Measurements from ENCODE around the gene CDC42BPB.
A peak's percentile ranks its signal among the peaks of the same experiment; 100 is the strongest.

Gene CDC42BPB

DNA sequence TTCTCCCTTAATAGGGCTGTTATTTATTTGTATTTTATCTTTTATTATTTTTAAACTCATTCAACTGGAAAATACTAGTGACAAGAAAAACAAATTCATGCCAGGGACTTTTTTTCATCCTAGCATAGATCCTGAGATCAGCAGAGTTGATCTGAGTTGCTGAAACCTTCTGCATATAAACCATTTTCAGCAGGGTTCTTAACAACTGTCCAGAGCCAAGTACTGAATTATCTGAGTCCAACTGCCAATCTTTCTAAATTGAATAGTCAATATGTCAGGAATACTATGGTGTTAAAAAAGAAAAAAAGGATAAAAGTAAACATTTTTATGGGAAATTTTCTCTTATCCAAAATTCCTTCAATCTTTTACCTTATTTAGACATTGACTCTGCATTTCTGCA, 28.6 kb downstream of the CDC42BPB start:
- H3K4me2 ChIP-seq (ENCODE audit: insufficient read depth, low read length, poor library complexity, severe bottlenecking), result no peak overlapping the region
- H2BK15ac ChIP-seq (ENCODE audit: low read length), result no peak overlapping the region
- H3K9me3 ChIP-seq (replicated peaks in 1 of 2; ENCODE audit: control insufficient read depth in 2 of 2, insufficient read depth in 1 of 2, low read depth in 1 of 2, low read length in 2 of 2), result peaks cover 2 to 12% of the 10 kb centered on the region in 2 donors
- H4K8ac ChIP-seq (ENCODE audit: low read depth, low read length), result no peak overlapping the region
- H2AFZ ChIP-seq (ENCODE audit: low read length), result no peak overlapping the region
- H3K79me1 ChIP-seq (ENCODE audit: low read depth, low read length), result peaks cover 10% of the 10 kb centered on the region
- H3K23ac ChIP-seq (ENCODE audit: low read depth, low read length, poor library complexity), result no peak overlapping the region
- H3K4me3 ChIP-seq (ENCODE audit: low read length in 2 of 2), result no peak overlapping the region
- H2BK120ac ChIP-seq (ENCODE audit: low read depth, low read length), result no peak overlapping the region
- no peak overlapping the region for H3K4ac ChIP-seq (ENCODE audit: low read length)
- DNase-seq (ENCODE audit: low spot score), result no peak
- H2BK12ac ChIP-seq (ENCODE audit: low read length), result no peak overlapping the region
- no peak overlapping the region for H3K9ac ChIP-seq (ENCODE audit: low read depth, low read length, poor library complexity)
- no peak overlapping the region for H2AK5ac ChIP-seq (ENCODE audit: low read depth, low read length)
- H3K36me3 ChIP-seq (replicated peaks in 1 of 2; ENCODE audit: control insufficient read depth in 2 of 2, insufficient read depth in 2 of 2, low read length in 2 of 2), result no peaks in the 10 kb centered on the region
- no peak overlapping the region for H3K18ac ChIP-seq (ENCODE audit: low read length)
- no peaks in the 10 kb centered on the region for H3K27me3 ChIP-seq (ENCODE audit: control insufficient read depth in 3 of 3, insufficient read depth in 3 of 3, low read depth in 1 of 3, low read length in 3 of 3)
- H3K14ac ChIP-seq (ENCODE audit: low read length), result no peak overlapping the region
- no peak overlapping the region for H2BK5ac ChIP-seq (ENCODE audit: low read length)
- peaks cover 2 to 6% of the 10 kb centered on the region in 2 donors for H3K4me1 ChIP-seq (ENCODE audit: control insufficient read depth in 2 of 2, insufficient read depth in 1 of 2, low read depth in 1 of 2, low read length in 2 of 2)
- H4K91ac ChIP-seq (ENCODE audit: low read depth, low read length, poor library complexity), result no peak overlapping the region
- no peak overlapping the region for H3K27ac ChIP-seq (replicated peaks; ENCODE audit: low read length)

- Histone ChIP-seq H2BK5ac (ENCODE audit: low read length) (no peak overlapping the region), H3K4me1 (ENCODE audit: control insufficient read depth in 2 of 2, insufficient read depth in 1 of 2, low read depth in 1 of 2, low read length in 2 of 2) (peaks cover 2 to 6% of the 10 kb centered on the region in 2 donors), H2BK15ac (ENCODE audit: low read length) (no peak overlapping the region), H3K9me3 (replicated peaks in 1 of 2; ENCODE audit: control insufficient read depth in 2 of 2, insufficient read depth in 1 of 2, low read depth in 1 of 2, low read length in 2 of 2) (peaks cover 2 to 12% of the 10 kb centered on the region in 2 donors), H2BK120ac (ENCODE audit: low read depth, low read length) (no peak overlapping the region), H3K23ac (ENCODE audit: low read depth, low read length, poor library complexity) (no peak overlapping the region), H3K4me2 (ENCODE audit: insufficient read depth, low read length, poor library complexity, severe bottlenecking) (no peak overlapping the region), H2BK12ac (ENCODE audit: low read length) (no peak overlapping the region), H3K36me3 (replicated peaks in 1 of 2; ENCODE audit: control insufficient read depth in 2 of 2, insufficient read depth in 2 of 2, low read length in 2 of 2) (no peaks in the 10 kb centered on the region), H3K4ac (ENCODE audit: low read length) (no peak overlapping the region), H2AK5ac (ENCODE audit: low read depth, low read length) (no peak overlapping the region), H3K79me1 (ENCODE audit: low read depth, low read length) (peaks cover 11% of the 10 kb centered on the region), H3K18ac (ENCODE audit: low read length) (peak overlapping the region; percentile 3), H3K4me3 (ENCODE audit: low read length in 2 of 2) (no peak overlapping the region), H4K91ac (ENCODE audit: low read depth, low read length, poor library complexity) (no peak overlapping the region), H3K14ac (ENCODE audit: low read length) (no peak overlapping the region), H3K27me3 (ENCODE audit: control insufficient read depth in 3 of 3, insufficient read depth in 3 of 3, low read depth in 1 of 3, low read length in 3 of 3) (no peaks in the 10 kb centered on the region), H3K9ac (ENCODE audit: low read depth, low read length, poor library complexity) (no peak overlapping the region), H4K8ac (ENCODE audit: low read depth, low read length) (no peak overlapping the region), H2AFZ (ENCODE audit: low read length) (no peak overlapping the region), H3K27ac (replicated peaks; ENCODE audit: low read length) (no peak overlapping the region)
- no CpG with 5 or more reads among the region's 11 CpGs for WGBS, 2 donors (ENCODE audit: extremely low coverage in 2 of 2, insufficient read length in 2 of 2, insufficient replicate concordance in 1 of 2)
- DNase-seq (ENCODE audit: low spot score), result no peak
Measured at GRCh38 chr14:103028161-103028767, 29.1 kb downstream of the CDC42BPB start.

- no peak for DNase-seq (ENCODE audit: low spot score)
- Histone ChIP-seq H3K18ac (ENCODE audit: low read length) (no peak overlapping the region), H3K9ac (ENCODE audit: low read depth, low read length, poor library complexity) (no peak overlapping the region), H3K4me2 (ENCODE audit: insufficient read depth, low read length, poor library complexity, severe bottlenecking) (no peak overlapping the region), H3K4me1 (ENCODE audit: control insufficient read depth in 2 of 2, insufficient read depth in 1 of 2, low read depth in 1 of 2, low read length in 2 of 2) (peaks cover 5 to 6% of the 10 kb centered on the region in 2 donors), H3K14ac (ENCODE audit: low read length) (no peak overlapping the region), H2BK12ac (ENCODE audit: low read length) (no peak overlapping the region), H3K36me3 (replicated peaks in 1 of 2; ENCODE audit: control insufficient read depth in 2 of 2, insufficient read depth in 2 of 2, low read length in 2 of 2) (no peaks in the 10 kb centered on the region), H3K27me3 (ENCODE audit: control insufficient read depth in 3 of 3, insufficient read depth in 3 of 3, low read depth in 1 of 3, low read length in 3 of 3) (no peaks in the 10 kb centered on the region), H3K4me3 (ENCODE audit: low read length in 2 of 2) (no peak overlapping the region), H3K9me3 (replicated peaks in 1 of 2; ENCODE audit: control insufficient read depth in 2 of 2, insufficient read depth in 1 of 2, low read depth in 1 of 2, low read length in 2 of 2) (peaks cover 2 to 12% of the 10 kb centered on the region in 2 donors), H2AK5ac (ENCODE audit: low read depth, low read length) (no peak overlapping the region), H3K79me1 (ENCODE audit: low read depth, low read length) (peaks cover 11% of the 10 kb centered on the region), H2BK120ac (ENCODE audit: low read depth, low read length) (no peak overlapping the region), H4K91ac (ENCODE audit: low read depth, low read length, poor library complexity) (no peak overlapping the region), H3K23ac (ENCODE audit: low read depth, low read length, poor library complexity) (no peak overlapping the region), H2BK5ac (ENCODE audit: low read length) (no peak overlapping the region), H2BK15ac (ENCODE audit: low read length) (no peak overlapping the region), H3K27ac (replicated peaks; ENCODE audit: low read length) (no peak overlapping the region), H3K4ac (ENCODE audit: low read length) (no peak overlapping the region), H4K8ac (ENCODE audit: low read depth, low read length) (no peak overlapping the region), H2AFZ (ENCODE audit: low read length) (no peak overlapping the region)
- WGBS, 2 donors (ENCODE audit: extremely low coverage in 2 of 2, insufficient read length in 2 of 2, insufficient replicate concordance in 1 of 2), result no CpG with 5 or more reads among the region's 3 CpGs
Measured at GRCh38 chr14:103027451-103027850, 29.9 kb downstream of the CDC42BPB start.

DNA sequence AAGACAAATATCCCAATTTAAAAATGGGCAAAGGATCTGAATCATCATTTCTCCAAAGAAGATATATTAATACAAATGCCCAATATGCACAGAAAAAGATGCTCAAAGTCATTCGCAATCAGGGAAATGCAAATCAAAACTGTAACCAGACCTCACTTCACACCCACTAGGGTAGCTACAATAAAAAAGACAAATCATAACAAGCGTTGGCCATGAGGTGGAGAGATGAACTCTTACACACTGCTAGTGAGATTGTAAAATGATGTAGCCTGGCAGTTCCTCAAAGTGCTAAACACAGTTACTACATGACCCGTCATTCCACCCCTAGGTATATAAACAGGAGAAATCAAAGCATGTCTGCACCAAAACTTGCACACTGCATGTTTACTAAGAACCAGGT, 30.4 kb downstream of the CDC42BPB start:
- H3K79me1 ChIP-seq (ENCODE audit: low read depth, low read length), result peaks cover 11% of the 10 kb centered on the region
- H3K4ac ChIP-seq (ENCODE audit: low read length), result no peak overlapping the region
- no peak overlapping the region for H3K27ac ChIP-seq (replicated peaks; ENCODE audit: low read length)
- H2AK5ac ChIP-seq (ENCODE audit: low read depth, low read length), result no peak overlapping the region
- H3K27me3 ChIP-seq (ENCODE audit: control insufficient read depth in 3 of 3, insufficient read depth in 3 of 3, low read depth in 1 of 3, low read length in 3 of 3), result no peaks in the 10 kb centered on the region
- no peak overlapping the region for H3K14ac ChIP-seq (ENCODE audit: low read length)
- H3K4me1 ChIP-seq (ENCODE audit: control insufficient read depth in 2 of 2, insufficient read depth in 1 of 2, low read depth in 1 of 2, low read length in 2 of 2), result peaks cover 6 to 7% of the 10 kb centered on the region in 2 donors
- no peak overlapping the region for H2BK120ac ChIP-seq (ENCODE audit: low read depth, low read length)
- no peak overlapping the region for H4K8ac ChIP-seq (ENCODE audit: low read depth, low read length)
- no peak overlapping the region for H3K9ac ChIP-seq (ENCODE audit: low read depth, low read length, poor library complexity)
- no peak overlapping the region for H2AFZ ChIP-seq (ENCODE audit: low read length)
- H3K9me3 ChIP-seq (replicated peaks in 1 of 2; ENCODE audit: control insufficient read depth in 2 of 2, insufficient read depth in 1 of 2, low read depth in 1 of 2, low read length in 2 of 2), result peaks cover 2 to 13% of the 10 kb centered on the region in 2 donors
- H3K4me3 ChIP-seq (ENCODE audit: low read length in 2 of 2), result no peak overlapping the region
- H2BK12ac ChIP-seq (ENCODE audit: low read length), result no peak overlapping the region
- no peaks in the 10 kb centered on the region for H3K36me3 ChIP-seq (replicated peaks in 1 of 2; ENCODE audit: control insufficient read depth in 2 of 2, insufficient read depth in 2 of 2, low read length in 2 of 2)
- H3K18ac ChIP-seq (ENCODE audit: low read length), result no peak overlapping the region
- no peak overlapping the region for H2BK15ac ChIP-seq (ENCODE audit: low read length)
- H2BK5ac ChIP-seq (ENCODE audit: low read length), result no peak overlapping the region
- H3K4me2 ChIP-seq (ENCODE audit: insufficient read depth, low read length, poor library complexity, severe bottlenecking), result no peak overlapping the region
- WGBS, 2 donors (ENCODE audit: extremely low coverage in 2 of 2, insufficient read length in 2 of 2, insufficient replicate concordance in 1 of 2), result no CpG with 5 or more reads among the region's 3 CpGs
- no peak overlapping the region for H3K23ac ChIP-seq (ENCODE audit: low read depth, low read length, poor library complexity)
- H4K91ac ChIP-seq (ENCODE audit: low read depth, low read length, poor library complexity), result no peak overlapping the region
- DNase-seq (ENCODE audit: low spot score), result no peak

Measured in neuronal stem cell (in vitro differentiated cells).